ENCODE measurements around the gene RTN4R.

DNA sequence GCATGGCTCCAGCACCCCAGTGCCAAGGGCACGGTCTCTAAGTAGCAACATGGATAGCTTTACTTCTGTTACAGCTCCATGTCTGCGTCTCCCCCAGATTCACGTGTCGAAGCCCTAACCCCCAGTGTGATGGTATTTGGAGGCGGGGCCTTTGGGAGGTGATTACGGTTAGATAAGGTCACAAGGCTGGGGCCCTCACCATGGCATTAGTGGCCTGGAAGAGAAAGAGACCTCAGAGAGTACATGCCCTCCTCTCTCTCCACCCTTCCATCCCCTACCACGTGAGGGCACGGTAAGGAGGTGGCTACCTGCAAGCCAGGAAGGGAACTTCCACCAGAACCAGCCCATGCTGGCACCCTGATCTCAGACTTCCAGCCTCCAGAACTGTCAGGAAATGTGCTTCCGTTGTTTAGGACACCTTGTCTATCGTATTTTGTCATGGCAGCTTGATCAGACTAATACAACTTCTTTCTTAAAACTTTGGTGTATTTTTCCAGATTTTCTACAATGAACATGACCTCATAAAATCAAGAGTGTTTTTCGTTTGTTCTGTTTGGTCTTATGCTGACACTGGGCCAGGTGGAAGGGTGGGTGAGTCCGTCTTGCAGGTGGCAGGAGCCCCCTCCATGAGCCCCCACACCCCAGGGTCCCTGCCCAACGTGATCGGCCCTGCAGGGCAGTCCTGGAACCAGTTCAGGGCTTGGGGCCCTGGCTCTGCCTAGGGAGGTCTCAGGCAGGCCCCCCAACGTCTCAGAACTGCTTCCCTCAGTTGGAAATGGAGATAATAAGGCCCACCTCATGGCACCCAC, 10.7 kb downstream of the RTN4R start:
- TF ChIP-seq, protein P1, sequence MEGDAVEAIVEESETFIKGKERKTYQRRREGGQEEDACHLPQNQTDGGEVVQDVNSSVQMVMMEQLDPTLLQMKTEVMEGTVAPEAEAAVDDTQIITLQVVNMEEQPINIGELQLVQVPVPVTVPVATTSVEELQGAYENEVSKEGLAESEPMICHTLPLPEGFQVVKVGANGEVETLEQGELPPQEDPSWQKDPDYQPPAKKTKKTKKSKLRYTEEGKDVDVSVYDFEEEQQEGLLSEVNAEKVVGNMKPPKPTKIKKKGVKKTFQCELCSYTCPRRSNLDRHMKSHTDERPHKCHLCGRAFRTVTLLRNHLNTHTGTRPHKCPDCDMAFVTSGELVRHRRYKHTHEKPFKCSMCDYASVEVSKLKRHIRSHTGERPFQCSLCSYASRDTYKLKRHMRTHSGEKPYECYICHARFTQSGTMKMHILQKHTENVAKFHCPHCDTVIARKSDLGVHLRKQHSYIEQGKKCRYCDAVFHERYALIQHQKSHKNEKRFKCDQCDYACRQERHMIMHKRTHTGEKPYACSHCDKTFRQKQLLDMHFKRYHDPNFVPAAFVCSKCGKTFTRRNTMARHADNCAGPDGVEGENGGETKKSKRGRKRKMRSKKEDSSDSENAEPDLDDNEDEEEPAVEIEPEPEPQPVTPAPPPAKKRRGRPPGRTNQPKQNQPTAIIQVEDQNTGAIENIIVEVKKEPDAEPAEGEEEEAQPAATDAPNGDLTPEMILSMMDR (IDR thresholded peaks at IDR 0.05) = no peak
- no peak for TF ChIP-seq POLR2A (IDR thresholded peaks at IDR 0.05)
